PFSK-1 (cell line): Measurements from ENCODE around the gene SEMA6D.

Source experiments
- FOXP2 ChIP-seq: optimal IDR thresholded peaks from 2 replicates; pipeline ENCODE3; 2011; ENCODE audit warnings: borderline replicate concordance, control low read depth, inconsistent platforms; ENCODE audit not compliant: insufficient read depth; ENCODE audit errors: extremely low read length, extremely low read depth
- POLR2AphosphoS5 ChIP-seq: IDR thresholded peaks from 2 replicates; pipeline ENCODE4 v1.6.1; 2012; ENCODE audit warnings: low read depth, mild to moderate bottlenecking, control low read depth, low read length, moderate library complexity
- REST ChIP-seq, 2 experiments: IDR thresholded peaks; 2 replicates each; pipeline versions ENCODE4 v1.6.1 to v1.8.0; 2011 to 2012; ENCODE audit warnings: low read depth in 2 of 2, low read length in 2 of 2, control low read depth in 1 of 2, inconsistent platforms in 1 of 2, mild to moderate bottlenecking in 1 of 2, moderate library complexity in 1 of 2; ENCODE audit not compliant: insufficient read depth in 1 of 2
- SIN3A ChIP-seq: IDR thresholded peaks from 2 replicates; pipeline ENCODE4 v1.6.1; 2012; ENCODE audit warnings: mild to moderate bottlenecking, low read length, moderate library complexity, borderline replicate concordance; ENCODE audit not compliant: insufficient read depth
- TAF1 ChIP-seq: IDR thresholded peaks from 2 replicates; pipeline ENCODE4 v1.6.1; 2012; ENCODE audit warnings: low read length, control low read depth, borderline replicate concordance; ENCODE audit not compliant: insufficient read depth

GRCh38 chr15:47796830-47797229 is 79.5 kb downstream of the SEMA6D start:
- TF ChIP-seq REST (IDR thresholded peaks at IDR 0.05; ENCODE audit: insufficient read depth in 1 of 2, low read depth in 2 of 2, low read length in 2 of 2) (no peak), TAF1 (no peak), POLR2AphosphoS5 (no peak), SIN3A (no peak), FOXP2 (no peak)
